GM18507 (cell line): ENCODE results near the gene RRAD.
"Not testable (repeated sequence)": the region's sequence is repeated elsewhere in the genome, so short reads cannot be mapped to it uniquely, and the experiment has no call there.

Experiments used
- DNase-seq: peaks from one replicate; pipeline ENCODE4 v3.0.0; 2011; ENCODE audit warnings: low read depth; ENCODE audit not compliant: insufficient read length; ENCODE audit errors: extremely low spot score
- FAIRE-seq: peaks from 2 replicates; lab custom pipeline; 2011; peaks lifted over from hg19 to GRCh38; lab: Jason Lieb, UNC

Gene RRAD

GRCh38 chr16:66936462-66936861 lies 11.1 kb upstream of the RRAD start:
- FAIRE-seq (peak; percentile 15), DNase-seq (no peak)

GRCh38 chr16:66935314-66936011 lies 10.1 kb upstream of the RRAD start, which contains the start of gene CES2:
Gene CES2 (plus strand): TSS chr16:66935516. CDS start chr16:66935636, 120 bp downstream.
- FAIRE-seq (no peak), DNase-seq (no peak)

GRCh38 chr16:66934839-66935313 lies 9.5 kb upstream of the RRAD start:
- DNase-seq, FAIRE-seq: not testable (repeated sequence)

- FAIRE-seq, result peak; percentile 93
- DNase-seq, result peak; percentile 91
These were observed 9.0 kb upstream of the RRAD start, which contains the start of gene CIAO2B for GRCh38 chr16:66934138-66934838. Gene CIAO2B (minus strand): TSS chr16:66934402. CDS start chr16:66934364, 38 bp downstream.

GRCh38 chr16:66933776-66934137 lies 8.4 kb upstream of the RRAD start:
- DNase-seq (no peak), FAIRE-seq (no peak)

- DNase-seq, result no peak
- no peak for FAIRE-seq
These were observed 6.7 kb upstream of the RRAD start for GRCh38 chr16:66932076-66932475.

GRCh38 chr16:66931665-66932064 lies 6.3 kb upstream of the RRAD start:
- no peak for FAIRE-seq
- DNase-seq, result no peak

GRCh38 chr16:66930189-66930588 lies 4.9 kb upstream of the RRAD start:
- FAIRE-seq (no peak), DNase-seq (no peak)

GRCh38 chr16:66928702-66929388 lies 3.5 kb upstream of the RRAD start:
- DNase-seq, result no peak
- FAIRE-seq, result no peak

GRCh38 chr16:66927918-66928649 lies 2.7 kb upstream of the RRAD start:
- DNase-seq, result no peak
- no peak for FAIRE-seq

GRCh38 chr16:66926961-66927436 lies 1.7 kb upstream of the RRAD start:
- FAIRE-seq (no peak), DNase-seq (no peak)

GRCh38 chr16:66926171-66926947 lies 1.0 kb upstream of the RRAD start:
- DNase-seq (no peak), FAIRE-seq (no peak)

- FAIRE-seq, result no peak
- DNase-seq, result no peak
These were observed 611 bp downstream of the RRAD start for GRCh38 chr16:66924527-66925321.

GRCh38 chr16:66923866-66924265 lies 1.5 kb downstream of the RRAD start:
- FAIRE-seq (no peak), DNase-seq (no peak)

- DNase-seq (no peak), FAIRE-seq (no peak)
These were observed 2.0 kb downstream of the RRAD start for GRCh38 chr16:66923247-66923731.

- no peak for FAIRE-seq
These were observed 3.4 kb downstream of the RRAD start for GRCh38 chr16:66921729-66922450.

GRCh38 chr16:66920924-66921680 lies 4.2 kb downstream of the RRAD start:
- FAIRE-seq (no peak), DNase-seq (no peak)

More at GRCh38 chr16:66921729-66922450, 3.4 kb downstream of the RRAD start:
- DNase-seq, result no peak
